Adrenal gland (tissue), 12 donors: ENCODE results near the gene PATL1. TPM values are rescaled to one million over a fixed set of nuclear protein-coding genes. Genes with fewer than 3 reads are reported as not detected.

Source experiments
- DNase-seq, 7 donors: peaks; one replicate each; pipeline ENCODE4 v3.0.0-alpha.2; 2019 to 2020
- H3K27ac ChIP-seq, 5 donors: fragments of 200-600 bp; sonication (generic) in 4 of 5; 1 replicate in 3 of 5; 2 replicates in 2 of 5; pipeline versions ENCODE4 v1.5.1 to v1.8.0; 2016 to 2020; ENCODE audit warnings: mild to moderate bottlenecking in 1 of 5
- H3K27me3 ChIP-seq: fragments of 200-600 bp; 2 replicates; pipeline ENCODE4 v1.8.0; 2021
- H3K36me3 ChIP-seq, 2 donors: fragments of 200-600 bp; replicated peaks in 1 of 2; 1 replicate in 1 of 2; 2 replicates in 1 of 2; pipeline versions ENCODE4 v1.5.1 to v1.8.0; 2018 to 2022
- H3K4me1 ChIP-seq, 2 donors: fragments of 200-600 bp; replicated peaks in 1 of 2; 1 replicate in 1 of 2; 2 replicates in 1 of 2; pipeline versions ENCODE4 v1.5.1 to v1.8.0; 2018 to 2021
- H3K4me3 ChIP-seq, 4 donors: fragments of 200-600 bp; sonication (generic) in 3 of 4; one replicate each; pipeline ENCODE4 v1.5.1; 2016 to 2018
- H3K9me3 ChIP-seq, 3 donors: fragments of 200-600 bp; sonication (generic) in 1 of 3; replicated peaks in 1 of 3; 1 replicate in 2 of 3; 2 replicates in 1 of 3; pipeline versions ENCODE4 v1.5.1 to v1.8.0; 2016 to 2021
- CTCF ChIP-seq, 6 experiments: fragments of 450-650 bp in 4 of 6; fragments of 200-600 bp in 2 of 6; sonication (generic) in 1 of 6; IDR thresholded peaks; 1 replicate in 5 of 6; 2 replicates in 1 of 6; pipeline versions ENCODE4 v1.5.1 to v1.8.0; 2016 to 2021; ENCODE audit warnings: antibody characterized with exemption in 6 of 6, mild to moderate bottlenecking in 2 of 6, moderate library complexity in 1 of 6
- POLR2A ChIP-seq, 2 donors: fragments of 450-650 bp; IDR thresholded peaks; one replicate each; pipeline ENCODE4 v1.6.1; 2017; ENCODE audit warnings: antibody characterized with exemption in 2 of 2, mild to moderate bottlenecking in 2 of 2, moderate library complexity in 1 of 2
- WGBS, 4 donors: extraction: QIAGEN DNeasy Blood & Tissue Kit in 2 of 4; methylation state at CpG; one replicate each; pipeline versions ENCODE4 v1.1.5 to v1.1.7; 2013 to 2017; 5-methylcytosine and 5-hydroxymethylcytosine counted together
- intact Hi-C, 2 donors: fragments of 100-400 bp; cut with DNase I; formaldehyde crosslinking; loops; one replicate each; pipeline versions ENCODE4 v1.14.1 to v1.15.0; 2022 to 2023
- polyA plus RNA-seq, 3 donors: library from polyadenylated mRNA; stranded (reverse); fragments of 200-250 nt in 2 of 3; fragments of 350-450 nt in 1 of 3; fragmentation: Illumina TruSeq in 1 of 3; extraction: RNeasy Lipid Tissue Mini Kit (QIAGEN cat#74804) in 1 of 3; gene quantifications; one replicate each; pipeline ENCODE4 v1.2.3, GENCODE V29; 2013 to 2014
- total RNA-seq, 9 donors: library from RNA; depleted of rRNA in 4 of 9; stranded (reverse); fragments of >200 nt in 4 of 9; fragments of 120-200 nt in 1 of 9; fragmentation: NEBNext Ultra II Directional in 1 of 9; extraction: Animal tissue kit (Norgen Biotek cat#: 25700) in 1 of 9; gene quantifications; one replicate each; pipeline versions ENCODE4 v1.1.0 to v1.2.4, GENCODE V29; 2013 to 2023
- donor health status: healthy with polysubstance abuse.
- donor health status: Bipolar disorder and iron deficiency.
- donor health status: DM: yes; HTN: yes; CAD: no.
- donor health status: DM: no; HTN: no; CAD: no.
- donor health status: DM: no; HTN: no; CAD: no.
- donor health status: DM: yes; HTN: yes; CAD: no.

Gene PATL1
- total and polyA plus RNA-seq, 12 donors = 10.3 to 55.9 (median 19.5) TPM

GRCh38 chr11:59679347-59679746, 10.5 kb upstream of the PATL1 start:
- no peaks in the 10 kb centered on the region for H3K9me3 ChIP-seq
- DNase-seq = no peak
- H3K27me3 ChIP-seq = no peaks in the 10 kb centered on the region
- no peaks in the 10 kb centered on the region for H3K36me3 ChIP-seq
- intact Hi-C loops = loop anchor here (5.0 to 10.0 kb wide), 3 partner anchors 135 to 145 kb away; partner anchors contain the start of gene MRPL16 (in 1 of the 2)
- H3K4me3 ChIP-seq = no peak overlapping the region
- TF ChIP-seq CTCF (IDR thresholded peaks at IDR 0.05) (no peak), POLR2A (IDR thresholded peaks at IDR 0.05) (no peak)
- no peak overlapping the region for H3K27ac ChIP-seq
- no peaks in the 10 kb centered on the region for H3K4me1 ChIP-seq

GRCh38 chr11:59678813-59679165, 10.0 kb upstream of the PATL1 start:
- Histone ChIP-seq H3K36me3 (no peaks in the 10 kb centered on the region), H3K27me3 (no peaks in the 10 kb centered on the region), H3K9me3 (no peaks in the 10 kb centered on the region), H3K4me1 (no peaks in the 10 kb centered on the region), H3K4me3 (no peak overlapping the region), H3K27ac (no peak overlapping the region)
- no peak for DNase-seq
- 85 to 95% (median 91%) methylated on average over 3 of the region's 3 CpGs for WGBS, 4 donors
- intact Hi-C loops = loop anchor here (5.0 to 10.0 kb wide), 3 partner anchors 136 to 144 kb away; partner anchors contain the start of gene MRPL16 (in 1 of the 2)
- TF ChIP-seq CTCF (IDR thresholded peaks at IDR 0.05) (no peak), POLR2A (IDR thresholded peaks at IDR 0.05) (no peak)

GRCh38 chr11:59678118-59678812, 9.4 kb upstream of the PATL1 start:
- 83 to 95% (median 90%) methylated on average over 2 of the region's 2 CpGs for WGBS, 4 donors
- Histone ChIP-seq H3K36me3 (no peaks in the 10 kb centered on the region), H3K9me3 (no peaks in the 10 kb centered on the region), H3K27me3 (no peaks in the 10 kb centered on the region), H3K4me3 (no peak overlapping the region), H3K4me1 (no peaks in the 10 kb centered on the region), H3K27ac (no peak overlapping the region)
- intact Hi-C loops = loop anchor here (5.0 to 10.0 kb wide), 3 partner anchors 137 to 143 kb away; partner anchors contain the start of gene MRPL16 (in 1 of the 2)
- TF ChIP-seq POLR2A (IDR thresholded peaks at IDR 0.05) (no peak), CTCF (IDR thresholded peaks at IDR 0.05) (no peak)
- no peak for DNase-seq

- Histone ChIP-seq H3K36me3 (no peaks in the 10 kb centered on the region), H3K27ac (no peak overlapping the region), H3K4me3 (no peak overlapping the region), H3K9me3 (no peaks in the 10 kb centered on the region), H3K4me1 (no peaks in the 10 kb centered on the region), H3K27me3 (no peaks in the 10 kb centered on the region)
- no peak for TF ChIP-seq CTCF (IDR thresholded peaks at IDR 0.05)
- 80 to 92% (median 85%) methylated on average over 7 to 8 of the region's 8 CpGs for WGBS, 4 donors
- no peak for DNase-seq
- intact Hi-C loops = loop anchor here (5.0 to 10.0 kb wide), 3 partner anchors 139 to 141 kb away; partner anchors contain the start of gene MRPL16 (in 1 of the 2)
Measured at GRCh38 chr11:59676205-59676604, 7.4 kb upstream of the PATL1 start.
